Stimulated activated CD8-positive, alpha-beta memory T cell treated with anti-CD3 and anti-CD28 coated beads, Interleukin-7, amount 100 ng/mL, for 48 hours (primary cell): ENCODE measurements around the gene MYOCD.

Experiments used
- DNase-seq, 2 donors: peaks; one replicate each; pipeline ENCODE4 v3.0.0-alpha.2; 2020; ENCODE audit warnings: low read depth in 1 of 2; ENCODE audit errors: extremely low read depth in 1 of 2

The MYOCD gene

GRCh38 chr17:12640364-12640763 is 25.3 kb upstream of the MYOCD start:
- no peak for DNase-seq

- no peak for DNase-seq
Observed at GRCh38 chr17:12641084-12641483, 24.6 kb upstream of the MYOCD start.

GRCh38 chr17:12642034-12642433 is 23.7 kb upstream of the MYOCD start:
- no peak for DNase-seq

- no peak for DNase-seq
Observed at GRCh38 chr17:12643822-12644221, 21.9 kb upstream of the MYOCD start.

- DNase-seq: no peak
Observed at GRCh38 chr17:12644623-12645022, 21.1 kb upstream of the MYOCD start.

- no peak for DNase-seq
Observed at GRCh38 chr17:12646761-12647422, 18.8 kb upstream of the MYOCD start.

- no peak for DNase-seq
Observed at GRCh38 chr17:12648498-12648897, 17.2 kb upstream of the MYOCD start.

GRCh38 chr17:12655936-12656335 is 9.8 kb upstream of the MYOCD start:
- no peak for DNase-seq

- no peak for DNase-seq
Observed at GRCh38 chr17:12656354-12656753, 9.3 kb upstream of the MYOCD start.

- no peak for DNase-seq
Observed at GRCh38 chr17:12659500-12659899, 6.2 kb upstream of the MYOCD start.

- no peak for DNase-seq
Observed at GRCh38 chr17:12664252-12664651, 1.4 kb upstream of the MYOCD start.

GRCh38 chr17:12664894-12665262 is 812 bp upstream of the MYOCD start:
- no peak for DNase-seq

GRCh38 chr17:12666718-12667117 is 1.0 kb downstream of the MYOCD start:
- no peak for DNase-seq

GRCh38 chr17:12667299-12667958 is 1.7 kb downstream of the MYOCD start:
- DNase-seq: no peak

GRCh38 chr17:12671906-12672305 is 6.2 kb downstream of the MYOCD start:
- DNase-seq: no peak

- DNase-seq: no peak
Observed at GRCh38 chr17:12672947-12673346, 7.3 kb downstream of the MYOCD start.

- DNase-seq: no peak
Observed at GRCh38 chr17:12673788-12674187, 8.1 kb downstream of the MYOCD start.

GRCh38 chr17:12680407-12680897 is 14.8 kb downstream of the MYOCD start:
- no peak for DNase-seq

- no peak for DNase-seq
Observed at GRCh38 chr17:12680993-12681392, 15.3 kb downstream of the MYOCD start.

- DNase-seq: no peak
Observed at GRCh38 chr17:12683299-12683698, 17.6 kb downstream of the MYOCD start.

GRCh38 chr17:12686486-12686885 is 20.8 kb downstream of the MYOCD start:
- no peak for DNase-seq

- DNase-seq: no peak
Observed at GRCh38 chr17:12688382-12688781, 22.7 kb downstream of the MYOCD start.

GRCh38 chr17:12691173-12691572 is 25.5 kb downstream of the MYOCD start:
- no peak for DNase-seq
